IPS DF 4.7 (cell line): Measurements from ENCODE around the gene MB.

Experiments
- DNase-seq: peaks from one replicate; pipeline ENCODE4 v3.0.0-alpha.2; 2013; ENCODE audit warnings: low spot score; ENCODE audit errors: extremely low read depth

The MB gene

GRCh38 chr22:35597692-35598395 is 19.3 kb downstream of the MB start:
- DNase-seq = no peak

DNA sequence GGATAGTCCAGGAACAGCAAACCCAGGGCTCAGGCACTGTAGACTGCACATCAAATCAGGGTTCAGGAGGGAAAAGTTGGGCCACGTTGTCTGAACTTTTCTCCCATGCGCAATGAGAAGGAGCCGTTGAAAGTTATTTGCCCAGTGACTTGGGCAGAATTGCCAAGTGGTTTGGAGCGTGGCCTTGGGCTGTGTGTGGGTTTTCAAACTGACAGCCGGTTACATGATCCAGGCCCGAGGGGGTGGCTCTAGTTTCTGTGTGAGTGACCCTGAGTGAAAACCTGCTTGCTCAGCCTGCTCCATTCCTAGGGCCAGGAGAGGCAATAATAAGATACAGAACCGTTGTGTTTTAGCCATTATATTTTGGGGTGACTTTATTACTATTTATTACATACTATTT is 20.3 kb downstream of the MB start:
- DNase-seq = no peak

- no peak for DNase-seq
Measured at GRCh38 chr22:35594686-35595085, 22.4 kb downstream of the MB start.

- no peak for DNase-seq
Measured at GRCh38 chr22:35593891-35594470, 23.1 kb downstream of the MB start.

DNA sequence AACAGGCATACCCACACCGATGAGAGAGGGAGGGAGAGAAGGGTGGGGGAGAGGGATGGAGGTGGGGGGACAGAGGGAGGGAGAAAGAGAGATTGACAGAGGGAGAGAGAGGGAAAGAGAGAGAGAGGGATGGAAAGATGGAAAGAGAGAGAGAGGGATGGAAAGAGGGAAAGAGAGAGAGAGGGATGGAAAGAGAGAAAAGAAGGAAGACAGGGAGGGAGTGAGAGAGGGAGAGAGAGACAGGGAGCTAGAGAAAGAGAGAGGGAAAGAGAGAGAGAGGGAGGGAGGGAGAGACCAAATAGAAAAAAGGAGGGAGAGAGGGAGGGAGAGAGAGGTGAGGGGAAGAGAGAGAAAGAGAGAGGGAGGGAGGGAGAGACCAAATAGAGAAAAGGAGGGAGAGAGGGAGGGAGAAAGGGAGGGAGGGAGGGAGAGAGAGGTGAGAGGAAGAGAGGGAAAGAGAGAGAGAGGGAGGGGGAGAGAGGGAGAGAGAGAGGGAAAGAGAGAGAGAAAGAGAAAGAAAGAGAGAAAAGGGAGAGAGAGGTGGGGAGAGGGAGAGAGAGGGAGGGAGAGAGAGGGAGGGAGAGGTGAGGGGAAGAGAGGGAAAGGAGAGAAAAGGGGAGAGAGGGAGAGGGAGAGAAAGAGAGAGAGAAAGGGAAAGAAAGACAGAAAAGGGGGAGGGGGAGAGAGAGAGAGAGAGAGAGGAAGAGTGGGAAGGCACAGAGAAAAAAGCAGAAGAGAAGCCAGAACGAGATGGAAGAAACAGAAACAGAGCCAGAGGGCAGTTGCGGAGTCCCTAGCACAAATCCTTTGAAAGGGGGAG is 23.8 kb downstream of the MB start:
- DNase-seq = no peak

GRCh38 chr22:35592418-35592967 is 24.6 kb downstream of the MB start:
- no peak for DNase-seq

DNA sequence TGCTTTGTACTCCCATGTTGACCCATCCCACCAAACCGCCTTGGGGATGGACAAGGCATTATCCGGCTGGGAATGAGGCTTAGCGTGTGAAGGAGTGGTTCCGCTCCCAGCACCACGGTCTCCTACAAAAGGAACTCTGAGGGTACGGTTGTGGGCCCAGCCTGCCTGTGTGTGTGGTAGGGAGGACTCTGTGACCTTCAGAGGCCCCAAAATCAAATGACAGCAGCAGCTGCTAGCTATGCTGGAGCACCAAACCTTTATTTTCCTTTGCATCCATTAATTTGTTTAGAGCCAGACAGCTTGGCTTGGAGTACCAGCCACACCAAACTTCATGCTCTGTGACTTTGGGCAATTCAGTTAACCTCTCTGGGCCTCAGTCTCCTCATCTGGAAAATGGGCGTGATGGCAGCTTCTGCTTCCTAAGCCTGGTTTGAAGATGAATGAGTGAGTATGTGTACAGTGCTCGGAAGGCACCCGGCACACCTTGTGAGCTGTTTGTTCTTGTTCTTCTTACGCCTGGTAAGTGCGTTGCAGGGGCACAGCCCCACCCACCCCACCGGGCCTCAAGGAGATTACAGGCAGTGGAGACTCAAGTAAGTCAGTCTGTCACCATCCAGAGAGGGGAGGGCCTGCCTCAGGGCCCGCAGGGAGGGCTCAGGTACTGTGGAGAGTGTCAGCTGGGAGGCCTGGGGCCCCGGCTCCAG is 25.3 kb downstream of the MB start:
- no peak for DNase-seq

DNA sequence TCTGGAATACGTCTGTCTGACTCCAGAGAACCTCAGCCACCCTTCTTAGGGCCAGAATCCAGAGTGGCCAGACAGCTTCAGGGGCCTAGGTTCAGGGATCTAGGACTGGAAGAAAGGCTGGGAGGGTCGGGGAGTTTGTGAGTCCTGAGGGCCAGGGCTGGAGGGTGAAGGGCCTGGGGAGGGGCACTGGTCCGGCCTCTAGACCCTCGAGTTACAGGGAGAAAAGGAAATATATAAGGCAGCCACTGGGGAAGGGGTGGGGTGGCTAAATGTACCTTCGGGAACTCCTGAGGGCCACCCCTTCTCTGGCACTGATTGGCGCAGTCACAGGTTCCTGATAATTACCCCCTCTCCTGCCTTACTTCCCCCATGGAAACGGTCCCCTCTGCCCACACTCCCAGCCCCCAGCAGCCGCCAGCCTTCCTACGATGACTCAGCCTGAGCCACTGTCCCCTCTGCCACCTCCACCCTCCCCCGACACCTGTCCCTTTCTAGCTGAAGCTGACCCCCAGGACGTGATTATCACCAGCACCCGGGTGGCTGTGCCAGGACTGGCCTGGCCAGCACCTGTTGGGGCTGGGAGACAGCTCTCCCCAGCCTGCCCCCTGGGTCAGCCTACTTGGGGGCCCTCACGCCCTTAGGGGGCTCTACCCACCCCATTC is 26.4 kb downstream of the MB start:
- DNase-seq = no peak

DNA sequence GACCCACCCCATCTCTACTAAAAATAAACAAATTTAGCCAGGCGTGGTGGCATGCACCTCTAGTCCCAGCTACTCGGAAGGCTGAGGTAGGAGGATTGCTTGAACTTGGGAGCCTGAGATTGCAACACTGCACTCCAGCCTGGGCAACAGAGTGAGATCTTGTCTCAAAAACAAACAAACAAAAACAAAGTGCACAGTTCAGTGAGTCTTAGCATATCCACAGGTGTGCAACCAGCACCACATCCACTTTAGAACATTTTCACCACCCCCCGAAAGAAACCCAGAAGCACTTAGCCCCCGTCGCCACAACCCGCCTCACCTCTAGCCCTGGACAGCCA is 27.4 kb downstream of the MB start:
- DNase-seq = no peak

GRCh38 chr22:35589071-35589755 is 27.9 kb downstream of the MB start:
- DNase-seq = no peak

- no peak for DNase-seq
Measured at GRCh38 chr22:35587896-35588295, 29.2 kb downstream of the MB start.

DNA sequence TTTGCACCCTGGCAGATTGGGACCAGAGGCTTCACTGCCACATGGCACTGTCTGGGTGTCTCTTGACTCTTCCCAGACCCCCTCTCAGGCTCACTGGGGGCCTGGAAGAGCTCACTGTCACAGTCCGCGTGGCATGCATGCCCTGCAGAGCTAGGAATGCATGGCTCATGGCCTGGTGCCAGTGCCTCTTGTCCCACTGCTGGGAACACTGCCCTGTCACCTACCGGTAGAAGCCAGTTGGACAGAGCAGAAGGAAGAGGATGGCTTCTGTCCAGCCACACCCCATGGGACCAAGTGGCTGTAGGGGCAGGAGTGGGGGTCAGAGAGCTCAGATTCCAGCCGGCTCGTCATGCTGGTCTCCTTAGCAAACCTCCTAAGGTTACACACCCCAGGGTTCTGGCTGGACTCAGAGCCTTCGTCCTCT is 29.7 kb downstream of the MB start:
- DNase-seq = no peak

- DNase-seq = no peak
Measured at GRCh38 chr22:35586771-35587170, 30.4 kb downstream of the MB start.

GRCh38 chr22:35582861-35583670 is 34.1 kb downstream of the MB start:
- no peak for DNase-seq

- DNase-seq = no peak
Measured at GRCh38 chr22:35582218-35582860, 34.8 kb downstream of the MB start.

DNA sequence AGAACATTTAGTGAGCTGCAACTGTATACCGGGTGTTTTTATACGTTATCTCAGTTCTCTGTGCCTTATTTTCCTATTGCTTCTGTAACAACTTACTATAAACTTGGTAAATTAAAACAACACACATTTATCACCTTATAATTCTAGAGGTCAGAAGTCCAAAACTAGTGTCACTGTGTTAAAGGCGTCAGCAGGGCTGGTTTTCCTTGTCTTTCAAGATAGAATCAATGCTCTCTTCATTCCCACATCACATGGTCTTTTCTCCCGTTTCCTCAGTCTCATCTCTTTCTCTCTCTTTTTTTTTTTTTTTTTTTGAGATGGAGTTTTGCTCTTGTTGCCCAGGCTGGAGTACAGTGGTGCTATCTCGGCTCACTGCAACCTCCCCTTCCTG is 36.1 kb downstream of the MB start:
- no peak for DNase-seq

GRCh38 chr22:35580351-35581022 is 36.6 kb downstream of the MB start:
- no peak for DNase-seq

GRCh38 chr22:35578836-35579575 is 38.1 kb downstream of the MB start:
- DNase-seq = no peak
